ENCODE results near the gene IRF3. TPM values are rescaled to one million over a fixed set of nuclear protein-coding genes. Genes with fewer than 3 reads are reported as not detected.

IRF3 gene
- total RNA-seq, 1 donor from 2014 or later: 29.5 TPM

GRCh38 chr19:49680421-49681351 is 15.0 kb upstream of the IRF3 start:
- H3F3A ChIP-seq (ENCODE audit: low read depth): peaks cover 78% of the 10 kb centered on the region
- peak overlapping the region; percentile 38 for H3K4me3 ChIP-seq
- DNase-seq (ENCODE audit: low spot score): peak; percentile 99
- H3K4me3 Mint-ChIP-seq: peak overlapping the region; percentile 81
- H3K27ac ChIP-seq: peak overlapping the region; percentile 41
- H3K79me2 ChIP-seq (ENCODE audit: low read depth): peaks cover 73% of the 10 kb centered on the region
- peaks cover 23% of the 10 kb centered on the region for H3K4me1 ChIP-seq
- peaks cover 28% of the 10 kb centered on the region for H3K4me1 Mint-ChIP-seq
- H3K9me3 ChIP-seq (ENCODE audit: low read depth): no peaks in the 10 kb centered on the region
- peaks cover 73% of the 10 kb centered on the region for H4K20me1 ChIP-seq (ENCODE audit: low read depth)
- H3K27me3 ChIP-seq: no peaks in the 10 kb centered on the region
- no peaks in the 10 kb centered on the region for H3K9me3 Mint-ChIP-seq
- H3K9ac ChIP-seq: no peak overlapping the region
- peaks cover 8% of the 10 kb centered on the region for H3K27me3 Mint-ChIP-seq (ENCODE audit: insufficient read depth, low read depth)
- peak; percentile 99 for TF ChIP-seq CTCF (IDR thresholded peaks at IDR 0.05)
- TF ChIP-seq EZH2phosphoT487 (IDR thresholded peaks at IDR 0.05): no peak
- TF ChIP-seq EZH2 (IDR thresholded peaks at IDR 0.05): no peak
- H3K27ac Mint-ChIP-seq: peak overlapping the region; percentile 90
- H3K4me2 ChIP-seq: peak overlapping the region; percentile 94
- peaks cover 15% of the 10 kb centered on the region for H3K36me3 Mint-ChIP-seq
- H2AFZ ChIP-seq (replicated peaks): no peak overlapping the region
- H3K36me3 ChIP-seq: peaks cover 5% of the 10 kb centered on the region

GRCh38 chr19:49679771-49680413 is 14.2 kb upstream of the IRF3 start:
- peak overlapping the region; percentile 38 for H3K9ac ChIP-seq

More at GRCh38 chr19:49679771-49680413, 14.2 kb upstream of the IRF3 start:
- Histone ChIP-seq H3K9me3 (ENCODE audit: low read depth) (no peaks in the 10 kb centered on the region), H3K4me1 (peaks cover 23% of the 10 kb centered on the region), H3K79me2 (ENCODE audit: low read depth) (peaks cover 73% of the 10 kb centered on the region), H4K20me1 (ENCODE audit: low read depth) (peaks cover 65% of the 10 kb centered on the region), H3K4me2 (peak overlapping the region; percentile 94), H2AFZ (replicated peaks) (no peak overlapping the region), H3K4me3 (peak overlapping the region; percentile 38), H3K36me3 (peaks cover 5% of the 10 kb centered on the region), H3F3A (ENCODE audit: low read depth) (peaks cover 82% of the 10 kb centered on the region), H3K27me3 (no peaks in the 10 kb centered on the region), H3K27ac (peak overlapping the region; percentile 41)
- Mint-ChIP-seq H3K27ac (peak overlapping the region; percentile 90), H3K4me3 (peak overlapping the region; percentile 81), H3K27me3 (ENCODE audit: insufficient read depth, low read depth) (peaks cover 4% of the 10 kb centered on the region), H3K9me3 (no peaks in the 10 kb centered on the region), H3K4me1 (peaks cover 28% of the 10 kb centered on the region), H3K36me3 (peaks cover 8% of the 10 kb centered on the region)
- no peak for TF ChIP-seq EZH2 (IDR thresholded peaks at IDR 0.05)
- TF ChIP-seq CTCF (IDR thresholded peaks at IDR 0.05): no peak
- no peak for TF ChIP-seq EZH2phosphoT487 (IDR thresholded peaks at IDR 0.05)
- DNase-seq (ENCODE audit: low spot score): peak; percentile 40
